Mucosa of descending colon (tissue), 3 donors: Measurements from ENCODE around the gene THSD7A. TPM values are rescaled to one million over a fixed set of nuclear protein-coding genes. Genes with fewer than 3 reads are reported as not detected.

Source experiments
- ATAC-seq: fragments of 200-7000 bp; cut with Tn5 transposase; one replicate; pipeline ENCODE4 v1.9.1; 2020; ENCODE audit warnings: mild to moderate bottlenecking, moderate library complexity
- DNase-seq, 3 donors: peaks; one replicate each; pipeline ENCODE4 v3.0.0-alpha.2; 2020
- H3K36me3 ChIP-seq: fragments of 200-600 bp; one replicate; pipeline ENCODE4 v1.8.0; 2021; ENCODE audit warnings: low read depth, mild to moderate bottlenecking
- H3K4me1 ChIP-seq: fragments of 200-600 bp; one replicate; pipeline ENCODE4 v1.8.0; 2021; ENCODE audit warnings: low read depth, mild to moderate bottlenecking
- H3K4me3 ChIP-seq: fragments of 200-600 bp; one replicate; pipeline ENCODE4 v1.8.0; 2021; ENCODE audit warnings: mild to moderate bottlenecking
- H3K9me3 ChIP-seq: fragments of 200-600 bp; one replicate; pipeline ENCODE4 v1.8.0; 2021; ENCODE audit warnings: mild to moderate bottlenecking
- CTCF ChIP-seq: fragments of 200-600 bp; IDR thresholded peaks from one replicate; pipeline ENCODE4 v1.8.0; 2022; ENCODE audit warnings: antibody characterized with exemption, mild to moderate bottlenecking
- intact Hi-C, 2 donors: fragments of 100-400 bp; cut with DNase I in 1 of 2; cut with micrococcal nuclease in 1 of 2; formaldehyde crosslinking; loops; one replicate each; pipeline versions ENCODE4 v1.11.0 to v1.11.1; 2022; cut with DNase I, micrococcal nuclease
- total RNA-seq, 3 donors: library from RNA; stranded (reverse); fragmentation: NEBNext Ultra II Directional in 2 of 3; extraction: Animal tissue kit (Norgen Biotek cat#: 25700) in 2 of 3; gene quantifications; one replicate each; pipeline versions ENCODE4 v1.2.1 to v1.2.4, GENCODE V29; 2021 to 2023
- donor health status: DM: no; HTN: no; CAD: no; lungs with moderate emphysema.
- donor health status: DM: no; HTN: no; CAD: no.
- donor health status: DM: no; HTN: yes; CAD: no.

The THSD7A gene
- total RNA-seq, 3 donors from 2014 or later = 1.0 to 5.4 (median 3.4) TPM

GRCh38 chr7:11667071-11667809, 164.8 kb downstream of the THSD7A start:
- ATAC-seq (no peak), DNase-seq (no peak)
- intact Hi-C loops = no loop called here
- Histone ChIP-seq H3K4me1 (no peaks in the 10 kb centered on the region), H3K9me3 (no peaks in the 10 kb centered on the region), H3K36me3 (no peaks in the 10 kb centered on the region), H3K4me3 (no peak overlapping the region)
- no peak for TF ChIP-seq CTCF

GRCh38 chr7:11665357-11665756, 166.6 kb downstream of the THSD7A start:
- Histone ChIP-seq H3K36me3 (no peaks in the 10 kb centered on the region), H3K4me1 (no peaks in the 10 kb centered on the region), H3K9me3 (no peaks in the 10 kb centered on the region), H3K4me3 (no peak overlapping the region)
- ATAC-seq (no peak), DNase-seq (no peak)
- TF ChIP-seq CTCF = no peak
- intact Hi-C loops = no loop called here

- H3K4me1 ChIP-seq = no peaks in the 10 kb centered on the region
- TF ChIP-seq CTCF = no peak
- ATAC-seq = no peak
- H3K4me3 ChIP-seq = no peak overlapping the region
- intact Hi-C loops = no loop called here
- H3K36me3 ChIP-seq = no peaks in the 10 kb centered on the region
- DNase-seq = no peak
- H3K9me3 ChIP-seq = no peaks in the 10 kb centered on the region
Measured at GRCh38 chr7:11655642-11656041, 176.4 kb downstream of the THSD7A start.

GRCh38 chr7:11655163-11655562, 176.8 kb downstream of the THSD7A start:
- no peak for TF ChIP-seq CTCF
- ATAC-seq (no peak), DNase-seq (no peak)
- H3K4me1 ChIP-seq = no peaks in the 10 kb centered on the region
- no peaks in the 10 kb centered on the region for H3K9me3 ChIP-seq
- intact Hi-C loops = no loop called here
- H3K36me3 ChIP-seq = no peaks in the 10 kb centered on the region
- no peak overlapping the region for H3K4me3 ChIP-seq

- Histone ChIP-seq H3K9me3 (no peaks in the 10 kb centered on the region), H3K4me3 (no peak overlapping the region), H3K36me3 (no peaks in the 10 kb centered on the region), H3K4me1 (no peaks in the 10 kb centered on the region)
- DNase-seq (no peak), ATAC-seq (no peak)
- intact Hi-C loops = no loop called here
- TF ChIP-seq CTCF = no peak
Measured at GRCh38 chr7:11650500-11650899, 181.5 kb downstream of the THSD7A start.
